Stimulated activated CD4-positive, alpha-beta T cell treated with anti-CD3 and anti-CD28 coated beads, Interleukin-4, amount 100 ng/mL, for 48 hours (primary cell): ENCODE measurements around the gene KLHL8.
A peak's percentile ranks its signal among the peaks of the same experiment; 100 is the strongest.
"Not testable (repeated sequence)": the region's sequence is repeated elsewhere in the genome, so short reads cannot be mapped to it uniquely, and the experiment has no call there.

Experiments used
- DNase-seq, 2 donors: peaks; one replicate each; pipeline ENCODE4 v3.0.0-alpha.2; 2020; ENCODE audit warnings: low read depth in 2 of 2

KLHL8 gene

GRCh38 chr4:87228262-87228860, 7.9 kb upstream of the KLHL8 start:
- DNase-seq, result no peak

- no peak for DNase-seq
These were observed 7.3 kb upstream of the KLHL8 start for GRCh38 chr4:87227751-87228151.

DNA sequence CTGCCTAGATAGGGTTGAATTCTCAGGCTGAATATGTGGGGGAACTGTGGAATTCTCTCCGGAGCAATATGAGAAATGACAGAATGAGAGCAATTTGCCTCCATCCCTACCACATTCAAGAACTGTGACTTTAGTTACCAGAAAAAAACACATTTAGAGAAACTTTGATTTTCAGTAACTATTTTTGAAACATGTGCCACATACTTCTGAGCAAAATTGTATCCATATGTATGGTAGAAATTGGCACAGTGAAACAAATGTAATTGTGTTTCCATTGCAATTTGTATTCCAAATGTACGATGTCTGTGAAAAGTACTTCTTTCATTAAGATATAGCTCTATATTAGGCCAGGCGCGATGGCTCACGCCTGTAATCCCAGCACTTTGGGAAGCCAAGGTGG, 5.5 kb upstream of the KLHL8 start:
- DNase-seq, result no peak

DNA sequence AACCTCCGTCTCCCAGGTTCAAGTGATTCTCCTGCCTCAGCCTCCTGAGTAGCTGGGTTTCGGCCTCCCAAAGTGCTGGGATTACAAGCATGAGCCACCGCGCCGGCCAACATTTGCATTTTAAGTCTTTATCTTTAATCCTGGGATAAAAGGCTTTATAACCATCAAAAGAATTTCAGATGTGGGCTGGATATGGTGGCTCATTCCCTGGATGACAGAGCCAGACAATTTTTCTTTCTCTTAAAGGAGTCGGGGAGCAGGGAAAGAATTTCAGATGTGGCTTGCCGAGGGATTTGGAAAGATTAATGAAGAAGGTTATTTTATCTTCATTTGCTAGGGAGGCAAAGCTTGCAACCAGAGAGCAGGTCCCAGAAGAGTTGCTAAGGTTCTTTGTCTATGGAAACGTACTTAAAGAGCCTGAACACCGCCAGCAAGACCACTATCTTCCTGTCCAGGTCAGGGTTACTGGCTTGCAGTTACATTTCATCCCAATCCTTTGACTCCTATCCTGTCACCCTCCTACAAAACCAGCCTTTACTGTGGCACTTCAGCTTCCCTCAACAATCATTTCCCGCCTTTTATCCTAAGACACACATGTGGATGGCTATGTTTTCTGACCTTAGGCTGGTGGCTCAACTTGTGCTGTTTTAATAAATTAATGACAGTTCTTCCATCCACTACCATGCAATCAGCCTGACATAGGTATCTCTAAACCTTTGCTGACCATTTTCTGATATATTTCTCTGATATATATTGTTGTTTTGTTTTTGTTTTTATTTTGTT, 3.9 kb upstream of the KLHL8 start:
- DNase-seq, result no peak

DNA sequence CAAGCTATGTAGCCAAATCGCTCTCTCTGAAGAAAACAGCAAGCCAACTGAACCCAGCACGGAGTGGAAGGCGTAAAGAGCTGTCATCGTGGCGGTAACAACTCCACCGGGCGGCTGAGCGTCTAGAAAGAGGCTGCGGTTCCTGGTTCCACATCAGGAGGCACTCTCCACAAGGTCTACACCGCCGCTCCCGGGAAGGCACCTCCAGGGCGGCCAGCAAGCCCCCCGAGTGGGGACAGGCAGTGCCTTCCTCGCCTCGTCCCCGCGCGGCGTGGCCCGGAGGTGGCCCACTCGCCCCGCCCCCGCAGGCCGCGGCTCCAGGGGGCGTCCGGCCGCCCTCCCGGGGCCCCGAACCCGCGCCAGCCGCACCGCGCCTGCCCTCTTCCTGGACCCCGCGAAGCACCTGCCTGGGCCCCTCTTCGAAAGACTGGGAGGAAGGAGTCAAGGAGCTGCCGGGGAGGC, 755 bp downstream of the KLHL8 start:
- DNase-seq, result peak; percentile 32 to 35

DNA sequence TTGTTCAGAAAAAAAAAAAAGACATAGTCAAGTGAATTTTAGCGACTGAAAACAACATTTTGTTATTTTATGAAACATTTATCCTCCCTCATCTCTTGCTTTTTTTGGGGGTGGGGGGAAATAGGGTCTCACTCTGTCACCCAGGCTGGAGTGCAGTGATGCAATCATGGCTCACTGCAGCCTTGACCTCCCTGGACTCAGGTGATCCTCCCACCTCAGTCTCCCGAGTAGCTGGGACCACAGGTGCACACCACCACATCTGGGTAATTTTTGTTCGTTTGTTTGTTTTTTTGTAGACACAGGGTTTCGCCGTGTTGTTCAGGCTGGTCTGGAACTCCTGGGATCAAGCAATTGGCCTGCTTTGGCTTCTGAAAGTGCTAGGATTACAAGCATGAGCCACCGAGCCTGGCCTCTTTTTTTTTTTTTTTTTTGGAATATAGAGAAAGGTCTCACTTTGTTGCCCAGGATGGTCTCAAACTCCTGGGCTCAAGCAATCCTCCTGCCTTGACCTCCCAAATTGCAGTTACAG, 3.1 kb downstream of the KLHL8 start:
- not testable (repeated sequence) for DNase-seq

DNA sequence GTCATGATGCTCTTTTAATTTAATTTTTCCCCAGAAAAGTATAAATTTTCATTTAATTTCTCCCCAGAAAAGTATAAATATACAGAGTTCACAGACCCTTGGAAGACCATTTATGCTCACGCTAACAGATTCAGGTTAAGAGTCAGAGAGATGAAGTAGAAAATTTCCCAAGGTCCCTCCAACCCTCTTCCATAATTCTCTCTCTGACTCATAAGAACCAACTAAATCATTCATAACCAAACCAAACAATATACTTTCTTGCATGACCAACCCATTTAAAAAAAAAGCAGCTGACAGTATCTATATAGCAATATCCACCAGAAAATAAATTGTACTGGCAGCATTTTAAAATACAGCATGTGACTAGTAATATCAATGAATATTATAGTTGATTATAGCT, 3.9 kb downstream of the KLHL8 start:
- no peak for DNase-seq

GRCh38 chr4:87213421-87214075, 6.9 kb downstream of the KLHL8 start:
- no peak for DNase-seq

- no peak for DNase-seq
These were observed 9.0 kb downstream of the KLHL8 start for GRCh38 chr4:87211249-87211952.

DNA sequence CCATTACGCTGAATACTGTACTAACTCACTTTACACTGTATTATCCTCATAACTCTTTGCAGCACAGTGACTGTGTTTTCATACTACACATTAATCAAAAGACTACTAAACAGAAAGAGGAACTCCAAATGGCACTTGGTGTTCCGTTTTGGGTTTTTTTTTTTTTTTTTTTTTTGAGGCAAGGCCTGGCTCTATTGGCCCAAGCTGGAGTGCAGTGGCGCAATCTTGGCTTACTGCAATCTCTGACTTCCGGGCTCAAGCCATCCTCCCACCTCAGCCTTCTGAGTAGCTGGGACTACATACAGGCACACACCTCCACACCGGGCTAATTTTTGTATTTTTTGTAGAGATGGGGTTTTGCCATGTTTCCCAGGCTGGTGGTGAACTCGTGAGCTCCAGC, 10.7 kb downstream of the KLHL8 start:
- no peak for DNase-seq

- no peak for DNase-seq
These were observed 11.2 kb downstream of the KLHL8 start for GRCh38 chr4:87209182-87209581.

DNA sequence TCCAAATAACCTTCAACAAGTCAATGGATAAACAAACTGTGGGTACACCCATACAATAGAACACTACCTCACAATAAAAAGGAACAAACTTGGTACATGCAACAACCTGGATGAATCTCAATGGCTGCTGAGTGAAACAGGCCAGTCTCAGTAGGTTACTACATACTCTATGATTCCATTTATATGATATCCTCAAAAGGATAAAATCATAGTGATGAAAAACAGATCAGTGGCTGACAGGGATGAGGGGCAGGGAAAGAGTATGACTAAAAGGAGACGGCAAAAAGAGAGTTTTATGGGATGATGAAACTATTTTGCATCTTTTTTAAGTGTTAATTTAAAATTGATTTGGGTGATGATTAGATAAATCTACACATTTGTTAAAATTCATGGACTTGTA, 15.9 kb downstream of the KLHL8 start:
- no peak for DNase-seq

GRCh38 chr4:87196927-87197326, 23.5 kb downstream of the KLHL8 start:
- no peak for DNase-seq

- no peak for DNase-seq
These were observed 24.3 kb downstream of the KLHL8 start for GRCh38 chr4:87196146-87196545.

- DNase-seq, result no peak
These were observed 26.3 kb downstream of the KLHL8 start for GRCh38 chr4:87193958-87194675.

- no peak for DNase-seq
These were observed 28.1 kb downstream of the KLHL8 start for GRCh38 chr4:87192145-87192919.

GRCh38 chr4:87188932-87189331, 31.5 kb downstream of the KLHL8 start:
- DNase-seq, result no peak

DNA sequence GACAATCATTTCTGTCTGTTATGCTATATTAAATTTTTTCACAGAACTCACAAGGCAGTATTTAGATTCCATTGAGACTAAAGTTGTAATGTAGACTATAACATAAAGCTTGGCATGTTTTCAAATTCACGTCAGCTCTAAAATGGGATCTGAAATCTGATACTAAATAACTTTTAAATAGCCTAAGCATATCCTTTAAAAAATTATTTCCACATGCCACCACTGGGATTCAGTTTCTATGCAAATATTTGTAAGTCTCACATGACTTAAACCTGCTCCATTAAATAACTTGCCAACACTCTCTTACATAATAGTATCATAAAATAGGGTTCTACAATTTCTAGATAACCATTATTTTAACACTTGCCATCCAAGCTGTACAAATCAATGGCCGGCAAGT, 32.4 kb downstream of the KLHL8 start:
- no peak for DNase-seq

DNA sequence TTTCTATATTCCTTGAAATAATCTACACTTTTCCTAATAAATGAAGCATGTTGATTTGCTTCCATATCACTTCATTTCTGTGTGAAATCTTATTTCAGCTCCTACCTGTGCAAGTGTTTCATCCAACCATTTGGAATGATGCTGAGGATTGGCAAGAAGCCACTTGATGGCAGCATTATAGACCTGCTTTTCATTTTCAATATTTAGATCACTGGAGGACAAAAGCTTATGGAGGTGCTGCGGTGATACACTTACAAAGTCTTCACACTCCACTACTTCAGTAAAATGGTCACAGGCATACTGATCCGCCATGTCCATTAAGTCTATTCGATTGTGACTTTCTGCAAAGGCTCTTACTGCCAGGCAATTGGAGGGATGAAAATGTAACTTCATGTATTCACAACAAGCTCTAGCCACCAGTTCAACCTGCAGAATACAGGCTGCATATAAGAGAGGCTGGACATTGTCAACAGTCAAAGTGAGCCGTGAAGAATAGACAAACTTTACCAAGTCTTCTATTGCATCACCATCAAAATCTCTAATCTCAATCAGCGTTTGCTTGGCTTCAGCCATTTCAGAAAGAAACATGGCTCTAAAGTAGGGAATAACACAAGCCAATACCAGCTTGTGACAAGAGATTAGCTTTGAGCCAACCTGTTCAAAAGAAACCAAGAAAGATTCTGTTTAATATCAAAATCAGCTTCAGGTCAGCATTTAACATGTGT, 35.1 kb downstream of the KLHL8 start:
- DNase-seq, result no peak

DNA sequence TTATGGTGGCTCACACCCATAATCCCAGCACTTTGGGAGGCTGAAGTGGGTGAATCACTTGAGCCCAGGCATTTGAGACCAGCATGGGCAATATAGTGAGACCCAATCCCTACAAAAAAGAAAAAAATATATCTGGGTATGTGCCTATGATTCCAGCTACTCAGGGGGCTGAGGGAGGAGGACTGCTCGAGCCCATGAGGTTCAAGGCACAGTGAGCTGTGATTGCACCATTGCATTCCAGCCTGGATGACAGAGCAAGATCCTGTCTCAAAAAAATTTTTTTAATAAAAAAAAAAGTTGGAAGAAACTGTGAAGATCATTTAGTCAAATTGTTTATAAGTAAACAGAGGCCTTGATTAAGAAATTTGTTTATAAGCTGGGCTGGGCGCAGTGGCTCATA, 39.7 kb downstream of the KLHL8 start:
- no peak for DNase-seq
